HG02943 (cell line): ENCODE results near the gene SAMSN1.
"Not testable (repeated sequence)": the region's sequence is repeated elsewhere in the genome, so short reads cannot be mapped to it uniquely, and the experiment has no call there.

ENCODE experiments used
- ATAC-seq: cut with Tn5 transposase; IDR thresholded peaks from one replicate; pipeline ENCODE4 v1.9.1; 2021; ENCODE audit warnings: mild to moderate bottlenecking, low read depth, moderate library complexity; ENCODE audit not compliant: unreplicated experiment

Gene SAMSN1

DNA sequence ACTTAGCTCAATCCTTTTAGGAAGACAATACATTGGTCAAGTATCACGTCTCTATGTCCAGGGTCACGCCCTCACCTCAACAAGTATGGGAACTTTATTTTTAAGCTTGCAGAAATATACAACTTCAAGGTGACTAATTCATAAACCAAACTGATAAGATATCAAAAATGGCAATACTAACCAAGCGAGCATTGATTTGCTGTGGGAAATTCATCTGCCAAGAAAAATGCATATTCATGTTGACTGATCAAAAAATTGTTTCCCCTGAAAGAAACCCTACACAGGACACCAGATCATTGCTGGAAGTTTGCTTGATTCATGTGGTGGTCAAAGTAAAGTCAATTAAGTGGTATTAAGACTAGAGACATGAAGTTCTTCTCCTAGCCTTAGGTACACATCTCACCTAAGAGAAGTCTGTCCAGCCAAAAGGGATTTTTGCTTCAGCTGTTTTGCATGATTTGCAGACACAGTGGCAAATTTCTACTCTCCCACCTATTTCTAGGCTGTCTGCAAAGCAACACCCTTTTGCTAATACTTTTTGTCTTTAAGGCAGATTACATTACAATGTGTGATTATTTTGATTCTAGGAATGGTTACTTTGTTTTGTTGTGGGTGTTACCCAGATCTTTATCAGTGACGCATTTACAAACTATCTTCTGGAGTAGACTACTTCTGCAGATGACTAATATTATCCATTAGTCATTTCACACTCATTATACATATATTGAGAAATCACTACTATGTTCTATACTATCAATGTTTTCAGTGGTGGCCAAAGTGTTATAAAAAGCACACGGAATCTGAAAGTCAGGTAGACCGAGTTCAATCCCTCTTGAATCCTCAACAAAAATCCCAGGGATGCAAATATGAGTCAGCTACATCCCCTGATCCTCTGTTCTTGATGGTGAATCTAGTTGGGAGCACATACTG is 12.4 kb downstream of the SAMSN1 start:
- ATAC-seq = no peak

DNA sequence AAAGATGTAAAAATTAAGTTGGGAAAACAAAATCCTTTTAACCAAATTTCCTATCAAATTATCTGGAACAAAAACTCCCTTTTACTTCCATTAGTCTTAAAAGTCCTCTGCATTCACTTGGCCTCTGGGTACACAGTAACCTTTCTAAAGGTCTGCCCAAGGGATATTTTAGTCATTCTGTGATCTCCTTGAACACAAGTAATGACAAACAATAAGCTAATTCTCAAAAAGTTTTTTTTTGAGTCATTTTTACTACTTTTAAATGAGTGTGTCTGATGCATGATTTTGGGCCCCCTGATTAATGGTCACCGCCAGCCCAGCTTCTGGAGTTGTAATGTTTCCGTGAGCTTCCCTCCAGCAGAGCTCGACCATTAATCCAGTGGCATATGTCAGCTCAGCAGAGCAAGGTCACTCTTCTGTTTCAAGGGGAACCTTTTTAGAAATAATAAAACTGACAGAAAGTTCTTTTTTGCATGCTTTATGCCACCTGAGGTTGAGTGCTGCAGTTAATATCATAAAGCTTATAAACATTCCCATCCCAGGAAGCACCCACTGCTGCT is 14.3 kb downstream of the SAMSN1 start:
- no peak for ATAC-seq

GRCh38 chr21:14530592-14530991 is 15.5 kb downstream of the SAMSN1 start:
- ATAC-seq = no peak

GRCh38 chr21:14528815-14529214 is 17.3 kb downstream of the SAMSN1 start:
- no peak for ATAC-seq

GRCh38 chr21:14527696-14528652 is 18.1 kb downstream of the SAMSN1 start:
- no peak for ATAC-seq

DNA sequence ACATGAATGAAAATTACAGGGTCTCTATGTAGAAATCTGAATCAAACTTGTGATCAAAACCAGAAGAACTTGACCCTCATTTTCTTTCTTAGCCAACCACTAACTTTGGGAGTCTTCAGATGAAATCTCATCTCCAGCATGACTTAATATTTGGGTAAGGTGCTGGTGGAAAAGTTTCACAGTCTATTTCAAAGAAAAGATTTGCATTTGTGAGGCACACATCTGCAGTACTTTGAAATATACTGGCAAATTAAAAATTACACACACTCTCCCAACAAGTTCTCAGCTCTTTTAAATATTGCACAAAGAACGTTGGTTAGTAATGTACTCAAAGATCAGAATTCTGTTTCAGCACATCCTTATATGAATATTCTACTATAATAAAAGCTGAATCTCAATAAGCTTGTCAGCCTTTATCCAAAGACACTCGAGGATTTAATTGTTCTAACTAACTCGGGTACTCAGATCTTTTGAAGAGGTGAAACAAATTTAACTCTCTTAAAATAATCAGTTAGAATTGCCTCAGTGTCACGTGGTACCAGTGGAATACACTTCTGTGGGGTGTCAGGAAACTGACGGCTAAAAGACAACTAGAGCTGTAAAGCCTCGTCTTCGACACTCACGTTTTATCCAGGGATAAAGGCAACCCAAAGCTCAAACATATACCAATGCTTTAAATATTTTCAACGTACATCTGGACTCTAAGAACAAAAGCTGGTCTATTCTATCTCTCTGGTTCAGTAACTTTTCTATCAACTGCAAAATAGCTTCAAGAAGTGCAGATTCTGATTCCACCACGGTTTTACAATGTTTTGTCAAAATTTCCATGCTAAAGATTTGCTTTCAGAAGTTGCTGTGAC is 19.0 kb downstream of the SAMSN1 start:
- no peak for ATAC-seq

- ATAC-seq = no peak
Observed at GRCh38 chr21:14526199-14526598, 19.9 kb downstream of the SAMSN1 start.

- ATAC-seq = peak; percentile 84
Observed at GRCh38 chr21:14523234-14523633, 22.9 kb downstream of the SAMSN1 start.

GRCh38 chr21:14522736-14523135 is 23.4 kb downstream of the SAMSN1 start:
- no peak for ATAC-seq

GRCh38 chr21:14520535-14520934 is 25.6 kb downstream of the SAMSN1 start:
- ATAC-seq = no peak

DNA sequence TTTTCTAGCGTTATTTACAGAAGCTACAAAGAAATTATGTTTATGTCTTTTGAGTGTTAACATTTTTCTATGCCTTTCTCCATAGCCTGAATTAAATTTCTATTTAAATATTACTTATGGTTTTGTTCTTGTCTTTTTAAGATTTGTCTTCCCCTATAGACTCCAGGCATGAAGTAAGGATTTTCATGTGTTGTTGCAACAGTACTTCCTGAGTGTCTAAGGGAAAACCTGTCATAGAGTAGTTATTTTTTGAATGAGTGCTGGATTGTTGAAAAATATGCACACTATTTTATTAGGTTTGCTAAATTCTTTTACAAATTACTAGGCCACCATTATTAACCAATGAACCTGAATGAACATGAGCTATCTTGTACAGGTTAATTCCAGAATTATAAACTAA is 27.1 kb downstream of the SAMSN1 start:
- ATAC-seq = no peak

DNA sequence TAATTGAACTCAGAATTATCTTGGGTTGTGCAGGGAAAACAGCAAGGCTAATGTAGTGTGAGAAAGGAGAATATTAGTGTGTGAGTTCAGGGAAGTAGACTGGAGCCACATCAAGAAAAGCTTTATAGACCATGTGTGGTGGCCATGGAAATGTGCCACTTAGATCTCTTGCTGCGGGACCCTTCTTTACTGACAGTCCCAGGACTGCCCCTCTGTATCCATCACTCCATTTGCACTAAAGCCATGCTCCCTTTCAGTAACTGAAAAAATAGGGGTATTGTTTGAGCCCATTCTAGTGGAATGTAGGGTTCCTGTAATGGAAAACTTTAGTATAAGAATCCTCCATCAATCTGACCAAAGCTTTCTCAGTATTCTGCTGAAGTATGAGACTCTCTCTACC is 32.3 kb downstream of the SAMSN1 start:
- ATAC-seq = no peak

DNA sequence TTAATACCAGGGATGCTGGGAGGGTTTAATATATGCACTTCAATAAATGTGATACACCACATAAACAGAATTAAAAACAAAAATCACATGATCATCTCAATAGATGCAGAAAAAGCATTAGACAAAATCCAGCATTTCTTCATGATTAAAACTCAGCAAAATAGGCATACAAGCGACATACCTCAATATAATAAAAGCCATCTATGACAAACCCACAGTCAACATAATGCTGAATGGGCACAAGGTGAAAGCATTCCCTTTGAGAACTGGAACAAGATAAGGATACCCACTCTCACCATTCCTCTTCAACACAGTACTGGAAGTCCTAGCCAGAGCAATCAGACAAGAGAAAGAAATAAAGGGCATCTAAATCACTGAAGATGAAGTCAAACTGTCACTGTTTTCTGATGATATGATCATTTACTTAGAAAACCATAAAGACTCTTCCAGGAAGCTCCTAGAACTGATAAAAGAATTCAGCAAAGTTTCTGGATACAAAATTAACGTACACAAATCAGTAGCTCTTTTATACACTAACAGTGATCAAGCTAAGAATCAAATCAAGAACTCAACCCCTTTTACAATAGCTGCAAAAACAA is 39.2 kb downstream of the SAMSN1 start:
- ATAC-seq = not testable (repeated sequence)

GRCh38 chr21:14500873-14501272 is 45.2 kb downstream of the SAMSN1 start:
- no peak for ATAC-seq

DNA sequence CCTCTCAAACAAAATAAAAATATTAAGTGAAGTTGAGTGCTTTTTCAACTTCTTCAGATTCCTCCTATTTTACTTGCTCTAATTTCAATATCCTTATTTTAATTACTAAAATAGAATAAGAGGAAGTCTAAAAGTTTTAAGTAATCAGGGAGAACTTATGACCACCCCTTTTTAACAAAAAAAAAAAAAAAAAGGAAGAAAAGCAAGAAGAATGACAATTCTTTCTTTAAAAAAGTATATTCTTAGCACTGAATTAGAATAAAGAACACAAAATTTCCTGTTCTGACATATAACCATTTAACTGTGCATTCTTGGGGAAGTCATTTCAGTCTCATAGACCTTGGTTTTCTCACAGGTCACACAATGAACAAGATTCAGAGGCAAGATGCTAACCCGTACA is 46.8 kb downstream of the SAMSN1 start:
- ATAC-seq = no peak

- no peak for ATAC-seq
Observed at GRCh38 chr21:14497825-14498224, 48.3 kb downstream of the SAMSN1 start.

DNA sequence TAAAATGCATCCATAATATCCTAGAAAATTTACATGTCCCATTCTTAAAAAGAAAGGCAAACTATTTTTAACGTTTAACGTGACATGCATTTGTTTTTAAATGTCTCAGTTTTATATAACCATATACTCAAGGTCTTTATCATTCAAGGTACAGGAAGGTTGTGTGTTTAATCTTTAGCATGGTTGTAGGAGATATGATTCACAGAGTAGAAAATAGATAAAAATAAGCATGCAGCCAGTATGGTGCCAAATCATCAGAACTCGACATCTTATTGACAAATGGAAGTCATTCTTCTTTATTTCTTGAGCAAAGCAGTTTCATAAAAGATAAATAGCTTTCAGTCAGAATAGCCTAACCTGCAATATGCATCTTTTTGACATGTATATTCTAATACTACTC is 51.0 kb downstream of the SAMSN1 start:
- ATAC-seq = no peak

DNA sequence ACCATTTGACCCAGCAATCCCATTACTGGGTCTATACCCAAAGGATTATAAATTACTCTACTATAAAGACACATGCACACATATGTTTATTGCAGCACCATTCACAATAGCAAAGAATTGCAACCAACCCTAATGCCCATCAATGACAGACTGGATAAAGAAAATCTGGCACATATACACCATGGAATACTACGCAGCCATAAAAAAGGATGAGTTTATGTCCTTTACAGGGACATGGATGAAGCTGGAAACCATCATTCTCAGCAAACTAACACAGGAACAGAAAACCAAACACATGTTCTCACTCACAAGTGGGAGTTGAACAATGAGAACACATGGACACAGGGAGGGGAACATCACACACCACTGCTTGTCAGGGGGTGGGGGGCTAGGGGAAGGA is 51.9 kb downstream of the SAMSN1 start:
- ATAC-seq = not testable (repeated sequence)

DNA sequence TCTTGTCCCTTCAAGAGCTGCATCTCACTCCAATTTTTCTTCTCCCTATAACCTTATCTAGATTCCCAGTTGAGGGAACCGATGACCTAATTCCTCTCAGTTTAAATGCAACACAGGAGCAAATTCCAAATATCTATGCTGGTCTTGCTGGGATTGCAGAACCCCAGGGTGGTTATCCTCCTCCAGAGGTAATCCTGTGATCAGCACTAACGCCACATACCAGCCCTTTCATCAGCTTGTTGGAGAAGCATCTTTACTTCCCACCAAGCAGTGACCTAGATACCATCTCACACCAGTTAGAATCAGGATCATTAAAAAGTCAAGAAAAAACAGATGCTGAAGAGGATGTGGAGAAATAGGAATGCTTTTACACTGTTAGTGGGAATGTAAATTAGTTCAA is 52.4 kb downstream of the SAMSN1 start:
- ATAC-seq = no peak

DNA sequence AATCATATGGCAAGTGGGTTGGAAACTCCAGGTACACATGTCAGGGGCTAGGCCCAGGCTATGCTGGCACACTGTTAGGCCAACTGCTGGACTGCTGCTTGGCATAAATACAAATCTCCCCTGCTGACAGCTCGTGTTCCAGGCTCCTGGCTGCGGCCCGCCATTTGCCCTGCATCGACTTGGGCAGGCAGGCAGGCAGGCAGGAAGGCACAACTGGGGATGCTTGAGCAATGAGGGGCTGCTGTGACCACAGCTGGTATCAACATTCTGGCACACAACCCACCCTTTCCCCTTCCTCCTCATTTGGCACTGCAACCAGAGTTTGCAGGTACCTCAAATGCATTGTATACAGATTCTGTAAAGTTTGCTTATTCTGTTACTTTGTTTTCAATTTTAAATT is 53.2 kb downstream of the SAMSN1 start:
- ATAC-seq = no peak
